Heart left ventricle (tissue), 13 donors: ENCODE measurements around the gene BAZ2B.

Source experiments
- CTCF ChIP-seq, 12 donors: fragments of 200-600 bp; sonication (generic) in 4 of 12; IDR thresholded peaks; one replicate each; pipeline versions ENCODE4 v1.5.0 to v1.8.0; 2018 to 2022; ENCODE audit warnings: antibody characterized with exemption in 12 of 12, mild to moderate bottlenecking in 5 of 12
- POLR2A ChIP-seq, 2 donors: fragments of 450-650 bp; IDR thresholded peaks; one replicate each; pipeline ENCODE4 v1.6.1; 2017; ENCODE audit warnings: antibody characterized with exemption in 2 of 2, mild to moderate bottlenecking in 2 of 2, moderate library complexity in 2 of 2
- donor health status: ischemic (EF 13 %, LVEDD 7.1; RV severe dilation, severe dysfunction).
- donor health status: DM: no; HTN: yes; CAD: no.
- donor health status: DM: no; HTN: no; CAD: no.
- donor health status: ischemic (EF 25% LVEDD 6.9; RV normal size, moderate dysfunction).
- donor health status: ischemic (EF 25% LVEDD 5.7; RV mildly dilated, moderate dysfunction).
- donor health status: ischemic (EF 35%, LVEDD 5.7; RV mildly dilated, moderate dysfunction).
- donor health status: nonischemic (EF 11% LVEDD 7.7; RV severe dilation, severe dysfunction).
- donor health status: DM: yes; HTN: yes; CAD: no.
- donor health status: PGD.
- donor health status: ischemic (EF 29% LVEDD 5.4; RV normal size, mild dysfunction).
- donor health status: nonischemic (EF 23%, LVEDD 6.1; RV moderate dilation, normal function).

GRCh38 chr2:159559034-159559433, 57.3 kb downstream of the BAZ2B start:
- TF ChIP-seq POLR2A (IDR thresholded peaks at IDR 0.05) (no peak), CTCF (IDR thresholded peaks at IDR 0.05) (no peak)
